Measurements from ENCODE around the gene DROSHA. TPM values are rescaled to one million over a fixed set of nuclear protein-coding genes. Genes with fewer than 3 reads are reported as not detected.

The DROSHA gene
- total RNA-seq, 1 experiment from 2014 or later, result 59.5 TPM

DNA sequence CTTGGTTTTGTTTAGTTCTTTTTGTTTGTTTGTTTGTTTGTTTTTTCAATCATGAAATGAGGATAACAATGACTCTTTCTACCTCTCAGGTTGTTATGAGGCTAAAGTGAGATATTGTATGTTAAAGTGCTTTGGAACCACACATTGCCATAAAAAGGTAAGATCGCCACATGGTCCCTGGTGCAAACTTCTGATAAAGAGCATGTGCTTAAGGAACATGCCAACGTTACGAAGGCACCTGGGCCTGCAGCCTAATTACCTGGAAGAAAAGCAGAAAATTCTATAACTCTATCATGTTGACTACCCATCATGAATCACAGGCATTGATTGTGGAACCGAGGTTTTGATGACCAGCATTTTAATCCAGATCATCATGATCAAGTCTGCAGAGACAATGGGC is 151.8 kb downstream of the DROSHA start:
- DNase-seq (ENCODE audit: low read depth), result no peak

DNA sequence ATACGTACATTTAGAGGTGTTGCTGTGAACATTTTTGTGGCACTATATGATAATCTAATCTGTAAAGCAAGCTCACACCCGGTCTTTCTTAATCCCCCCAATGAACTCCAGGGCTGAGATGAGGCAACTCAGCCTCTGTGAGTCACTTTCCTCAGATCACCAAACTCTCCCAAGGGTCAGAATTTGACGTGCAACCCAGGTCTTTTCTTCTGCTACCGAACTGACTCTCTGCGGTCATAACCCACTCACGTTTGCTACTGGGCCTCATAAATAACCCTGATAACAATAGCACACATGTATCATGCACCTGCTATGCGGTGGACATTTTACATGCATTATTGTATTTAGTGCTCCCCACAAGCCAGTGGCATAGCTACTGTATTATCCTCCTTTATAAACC is 153.1 kb downstream of the DROSHA start:
- no peak for DNase-seq (ENCODE audit: low read depth)

DNA sequence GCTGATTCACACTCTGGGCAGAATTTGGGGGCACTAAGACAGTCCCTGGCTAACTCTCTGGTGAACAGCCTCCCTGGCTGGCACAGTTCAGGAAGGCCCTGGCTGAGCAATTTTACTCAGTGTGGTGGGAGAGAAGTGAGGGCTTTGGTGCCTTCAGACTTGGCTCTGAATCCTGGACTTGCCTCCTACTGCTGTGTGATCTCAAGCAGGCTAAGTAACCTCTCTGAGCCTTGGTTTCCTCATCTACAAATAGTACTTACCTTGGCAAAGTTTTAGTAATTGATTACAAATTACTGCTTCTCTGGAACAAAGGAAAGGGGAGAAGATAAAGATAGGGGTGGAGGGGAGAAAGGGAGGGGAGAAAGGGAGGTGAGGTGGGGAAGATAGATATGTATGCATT is 153.8 kb downstream of the DROSHA start:
- no peak for DNase-seq (ENCODE audit: low read depth)

DNA sequence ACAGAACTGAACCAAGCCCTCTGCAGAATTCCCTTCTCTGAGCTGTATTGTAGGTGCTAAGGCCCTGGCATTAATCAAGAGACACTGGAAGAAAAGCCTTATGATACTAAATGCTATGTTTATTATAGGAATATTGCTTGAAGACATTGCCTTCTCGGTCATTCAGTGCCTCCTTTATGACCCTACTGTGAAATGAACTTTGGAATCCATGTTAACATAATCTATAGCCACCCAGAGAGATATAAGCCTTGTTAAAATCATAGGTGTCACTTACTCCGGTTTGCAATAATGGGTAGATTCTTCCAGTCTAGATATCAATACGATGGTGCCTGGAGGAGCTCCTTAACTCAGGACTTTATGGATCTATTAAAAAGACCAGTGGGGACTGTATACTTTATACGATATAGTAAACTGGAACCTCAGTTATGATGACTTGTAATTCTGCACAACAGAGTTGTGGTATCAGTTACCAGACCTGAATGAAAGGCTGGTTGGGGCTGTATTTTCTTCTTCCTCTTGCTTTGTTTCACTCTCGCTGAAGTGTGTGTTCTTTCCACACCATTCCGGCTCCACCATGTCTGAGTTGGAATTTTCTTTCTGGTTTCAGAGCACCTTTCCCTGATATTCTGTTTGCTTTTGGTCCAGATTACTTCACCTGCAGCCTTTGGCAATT is 154.5 kb downstream of the DROSHA start:
- DNase-seq (ENCODE audit: low read depth), result no peak

DNA sequence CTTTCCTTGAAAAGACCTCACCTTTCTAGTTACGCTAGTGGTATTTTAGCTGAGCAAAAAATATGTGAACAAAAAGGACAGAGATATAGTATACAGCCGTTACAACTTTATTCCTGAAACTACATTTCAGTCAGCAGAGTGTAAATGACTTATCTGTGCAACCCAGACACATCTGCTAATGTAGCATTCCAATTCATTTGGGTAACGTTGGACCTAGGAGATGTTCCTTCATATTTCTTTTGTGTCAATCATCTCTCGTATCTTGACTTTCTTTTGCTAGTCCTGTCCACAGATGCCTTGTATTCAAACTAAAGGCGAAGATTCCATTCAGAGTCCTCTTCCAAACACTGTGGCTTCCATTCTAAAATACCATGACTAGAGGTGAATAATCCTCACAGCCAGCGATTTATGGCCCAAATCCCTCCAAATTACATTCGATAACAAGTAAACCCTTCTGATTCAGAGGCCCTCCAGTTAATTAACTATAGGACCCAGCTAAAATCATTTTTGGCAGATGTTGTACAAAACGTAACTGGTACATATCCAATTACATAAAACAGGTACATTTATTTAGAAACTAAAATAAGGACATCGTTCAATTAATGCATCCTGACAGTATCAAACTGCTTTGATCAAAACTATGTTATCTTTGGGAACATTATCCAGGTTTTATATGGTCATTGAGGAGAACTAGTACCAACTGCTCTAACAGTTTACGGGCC is 155.7 kb downstream of the DROSHA start:
- DNase-seq (ENCODE audit: low read depth), result no peak

DNA sequence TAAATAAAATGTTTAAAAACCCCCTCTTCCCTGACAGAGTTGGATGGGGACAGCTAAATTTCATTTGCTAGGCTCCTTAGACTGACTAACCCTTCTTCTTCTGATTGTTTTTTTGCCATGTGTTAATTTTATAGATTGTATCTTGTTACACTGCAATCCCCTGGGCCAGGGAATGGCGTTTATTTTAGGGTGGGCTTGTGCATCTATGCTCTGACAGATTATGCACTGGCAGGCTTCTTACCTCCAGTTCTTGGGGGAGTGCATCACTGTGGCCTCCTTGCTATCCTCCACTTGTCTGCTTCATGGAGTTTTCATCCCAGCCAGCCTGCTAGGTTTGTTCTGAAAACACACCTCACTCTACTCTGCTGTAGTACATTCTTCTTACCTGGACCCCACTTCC is 159.8 kb downstream of the DROSHA start:
- no peak for DNase-seq (ENCODE audit: low read depth)

DNA sequence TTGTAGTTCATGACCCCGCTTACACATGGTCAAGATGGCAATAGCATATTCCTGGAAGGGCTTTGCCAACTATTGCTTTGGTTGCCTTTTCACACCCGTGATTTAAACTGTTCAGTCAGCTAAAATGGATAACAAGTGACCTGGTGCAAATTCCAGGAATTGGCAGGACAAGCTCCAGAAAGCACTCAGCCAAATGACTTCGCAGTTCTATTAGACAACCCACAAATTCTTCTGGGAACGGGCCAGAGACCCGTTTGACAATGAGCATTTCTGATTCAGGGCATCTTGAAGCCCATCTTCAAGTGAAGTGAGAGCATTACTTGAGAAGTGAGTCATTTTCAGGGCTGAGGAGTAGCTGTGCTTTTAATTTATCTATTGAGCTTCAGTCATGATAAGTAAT is 165.0 kb downstream of the DROSHA start:
- DNase-seq (ENCODE audit: low read depth), result no peak

DNA sequence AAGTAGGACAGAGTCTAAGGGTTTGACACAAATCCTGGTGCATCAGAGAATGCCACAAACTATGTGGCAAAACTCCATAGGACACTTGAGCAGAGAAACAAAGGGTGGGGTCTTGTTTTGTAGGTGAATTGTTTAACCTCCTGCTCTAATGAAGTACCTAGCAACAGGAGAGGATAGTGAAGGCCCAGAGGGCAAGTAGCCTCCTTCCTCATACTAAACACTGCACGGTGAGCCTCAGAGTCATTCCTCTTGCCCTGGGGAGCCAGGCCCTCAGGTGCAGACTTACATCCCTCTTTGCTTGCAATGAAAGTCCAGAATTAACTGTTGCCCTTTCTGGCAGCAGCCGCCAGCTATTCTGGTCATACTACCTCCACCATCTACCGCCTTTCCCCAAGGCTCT is 166.1 kb downstream of the DROSHA start:
- no peak for DNase-seq (ENCODE audit: low read depth)

DNA sequence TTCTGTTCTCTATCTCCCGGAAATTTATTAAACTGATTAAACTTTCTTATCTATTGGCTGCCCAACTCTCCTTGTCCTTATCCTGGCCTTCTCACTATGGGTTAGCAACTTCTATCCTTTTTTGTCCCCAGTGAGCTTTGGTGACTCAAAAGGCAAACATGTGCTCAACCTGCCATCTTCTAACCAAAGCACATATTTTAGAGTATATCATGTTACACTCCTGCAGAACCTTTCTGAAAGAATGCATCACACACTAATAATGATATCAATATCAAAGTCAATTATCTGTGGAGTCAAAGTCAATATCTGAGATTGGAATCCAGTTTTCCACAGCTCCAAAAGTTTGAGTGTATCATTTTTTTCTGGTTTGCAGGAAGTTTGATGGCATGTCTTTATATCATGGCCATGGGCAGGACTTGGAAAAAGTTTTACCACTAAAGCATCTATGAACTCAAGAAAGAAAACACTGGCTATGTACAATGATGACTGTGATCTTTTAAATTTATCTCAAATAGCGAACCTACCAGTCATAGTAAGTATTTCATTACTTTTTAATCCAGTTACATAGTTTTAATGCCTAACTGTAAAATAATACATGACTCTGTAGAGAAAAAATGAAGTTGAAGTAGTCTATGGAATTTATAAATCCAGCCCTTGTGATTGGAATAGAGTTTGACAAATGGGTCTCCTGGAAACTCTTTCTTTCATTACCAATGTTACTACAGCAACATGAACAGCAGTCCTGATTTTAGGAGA is 166.8 kb downstream of the DROSHA start:
- no peak for DNase-seq (ENCODE audit: low read depth)

DNA sequence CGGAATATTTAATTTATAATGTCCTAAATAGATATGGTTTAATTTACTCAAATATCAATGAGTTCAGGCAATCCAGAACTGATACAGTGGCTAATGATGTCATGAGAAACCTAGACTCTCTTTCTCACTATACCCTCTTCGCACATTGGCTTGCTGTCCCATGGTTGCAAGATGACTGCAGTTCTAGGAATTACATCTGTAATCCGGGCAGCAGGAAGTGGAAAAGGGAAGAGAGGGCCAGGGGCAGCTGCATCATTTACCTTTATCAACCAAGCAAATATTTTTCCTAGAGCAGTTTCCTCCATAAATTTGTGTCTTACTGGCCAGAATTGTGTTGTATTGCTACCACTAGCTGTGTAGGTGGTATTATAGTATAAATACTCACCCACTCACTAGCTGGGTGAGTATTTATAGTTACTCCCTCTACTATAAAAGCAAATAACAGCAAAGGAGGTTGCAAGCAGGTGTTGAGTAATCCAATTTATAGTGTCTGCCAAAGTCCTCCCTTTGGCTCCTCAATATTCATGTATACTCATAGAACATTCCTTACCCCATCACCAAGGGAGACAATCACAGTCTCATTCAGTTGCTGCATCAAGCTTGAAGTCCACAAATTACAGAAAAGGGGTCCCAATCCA is 168.8 kb downstream of the DROSHA start:
- DNase-seq (ENCODE audit: low read depth), result no peak

DNA sequence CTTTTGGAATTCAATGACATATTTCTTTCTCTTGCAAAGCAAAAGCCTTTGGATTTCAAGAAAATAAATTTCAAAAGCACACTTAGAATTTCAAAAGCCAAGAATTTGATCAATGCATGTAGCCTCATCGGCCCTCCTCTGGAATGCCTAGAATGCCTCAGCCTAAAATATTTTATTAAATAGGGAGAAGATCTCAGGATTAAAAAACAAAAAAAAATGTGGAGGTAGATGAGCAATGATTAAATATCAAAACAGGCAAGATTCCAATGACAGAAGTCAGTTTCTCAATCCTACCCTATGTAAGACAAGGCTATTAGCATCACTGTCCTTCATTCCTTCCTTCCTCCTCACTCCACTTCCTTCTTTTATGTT is 169.4 kb downstream of the DROSHA start:
- no peak for DNase-seq (ENCODE audit: low read depth)

DNA sequence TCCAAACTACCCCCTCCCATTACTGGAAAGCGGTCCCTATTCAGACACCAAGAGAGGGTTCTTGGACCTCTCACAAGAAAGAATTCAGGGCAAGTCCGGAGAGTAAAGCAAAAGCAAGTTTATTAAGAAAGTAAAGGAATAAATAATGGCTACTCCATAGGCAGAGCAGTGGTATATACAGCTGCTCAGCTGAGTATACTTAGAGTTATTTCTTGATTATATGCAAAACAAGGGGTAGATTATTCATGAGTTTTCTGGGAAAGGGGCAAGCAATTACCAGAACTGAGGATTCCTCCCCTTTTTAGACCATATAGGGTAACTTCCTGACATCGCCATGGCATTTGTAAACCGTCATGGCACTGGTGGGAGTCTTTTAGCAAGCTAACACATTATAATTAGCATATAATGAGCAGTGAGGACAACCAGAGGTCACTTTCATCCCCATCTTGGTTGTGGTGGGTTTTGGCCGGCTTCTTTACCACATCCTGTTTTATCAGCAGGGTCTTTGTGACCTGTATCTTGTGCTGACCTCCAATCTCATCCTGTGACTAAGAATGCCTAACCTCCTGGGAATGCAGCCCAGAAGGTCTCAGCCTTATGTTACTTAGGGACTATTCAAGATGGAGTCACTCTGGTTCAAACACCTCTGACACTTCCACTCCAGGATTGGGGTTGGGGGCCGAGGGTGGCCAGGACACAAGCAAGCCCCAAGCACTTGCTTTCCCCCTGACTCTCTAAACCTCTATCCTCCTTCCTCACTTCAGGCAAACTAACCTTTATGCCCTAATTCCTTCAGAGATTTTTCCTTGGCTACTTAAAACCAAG is 170.0 kb downstream of the DROSHA start:
- DNase-seq (ENCODE audit: low read depth), result peak; percentile 45

DNA sequence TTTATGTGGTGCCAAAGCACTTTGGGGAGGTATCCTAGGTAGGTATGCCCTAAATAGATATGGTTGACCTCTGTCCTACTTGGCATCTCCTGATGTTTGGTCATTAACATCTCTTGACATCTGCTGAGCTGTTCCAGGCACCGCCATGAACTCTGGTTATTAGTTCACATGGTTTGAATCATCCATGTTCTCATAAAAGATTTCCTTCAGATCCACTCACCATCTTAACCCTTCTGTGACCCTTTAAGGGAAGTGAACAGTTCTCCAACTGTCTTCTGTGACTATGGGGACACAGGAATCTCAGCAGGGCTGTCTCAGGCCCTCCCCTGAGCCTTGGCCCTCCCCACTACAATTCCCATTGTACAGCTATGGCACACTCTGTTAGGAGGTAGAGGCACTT is 170.7 kb downstream of the DROSHA start:
- peak; percentile 54 for DNase-seq (ENCODE audit: low read depth)

DNA sequence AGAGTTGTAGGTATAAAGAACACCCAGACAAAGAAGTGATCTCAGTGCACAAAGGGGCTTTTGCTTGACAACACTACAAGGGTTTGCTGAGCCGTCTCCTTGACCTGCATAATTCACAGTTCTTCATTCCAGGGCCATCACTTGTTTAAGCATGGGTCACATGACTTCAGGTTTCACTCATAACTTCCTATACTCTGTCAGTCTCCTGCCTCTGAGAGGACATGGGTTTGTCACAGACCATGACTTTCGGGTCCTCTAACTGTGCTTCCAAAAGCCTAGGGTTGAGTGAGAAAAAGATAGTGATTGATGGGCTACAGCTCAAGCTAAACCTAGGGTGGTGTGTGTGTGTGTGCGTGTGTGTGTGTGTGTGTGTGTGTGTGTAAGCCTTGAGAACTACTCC is 172.1 kb downstream of the DROSHA start:
- no peak for DNase-seq (ENCODE audit: low read depth)

DNA sequence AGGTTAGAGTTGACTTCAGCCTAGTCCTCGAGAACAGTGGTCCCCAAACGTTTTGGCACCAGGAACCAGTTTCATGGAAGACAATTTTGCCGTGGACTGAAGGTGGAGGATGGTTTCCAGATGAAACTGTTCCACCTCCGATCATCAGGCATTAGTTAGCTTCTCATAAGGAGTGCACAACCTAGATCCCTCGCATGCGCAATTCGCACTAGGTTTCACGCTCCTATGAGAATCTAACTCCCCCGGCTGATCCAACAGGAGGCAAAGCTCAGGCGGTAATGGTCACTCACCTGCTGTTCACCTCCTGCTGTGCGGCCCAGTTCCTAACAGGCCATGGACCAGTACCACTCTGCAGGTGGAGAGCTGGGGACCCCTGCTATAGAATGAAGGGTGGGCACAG is 174.9 kb downstream of the DROSHA start:
- no peak for DNase-seq (ENCODE audit: low read depth)

DNA sequence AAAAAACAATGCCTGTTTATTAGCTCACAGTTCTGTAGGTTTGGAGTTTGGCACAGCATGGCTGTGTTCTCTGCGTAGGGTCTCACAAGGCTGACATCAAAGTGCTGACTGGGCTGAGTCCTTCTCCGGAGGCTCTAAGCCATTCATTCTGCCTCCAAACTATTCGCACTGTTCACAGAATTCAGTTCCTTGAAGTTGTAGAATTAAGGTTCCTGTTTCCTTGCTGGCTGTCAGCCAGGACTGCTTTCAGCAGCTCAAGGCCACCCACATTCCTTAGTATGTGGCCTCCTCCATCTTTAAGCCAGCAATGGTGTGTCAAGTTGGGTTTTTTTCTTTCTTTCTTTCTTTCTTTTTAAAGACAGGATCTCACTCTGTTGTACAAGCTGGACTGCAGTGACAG is 176.6 kb downstream of the DROSHA start:
- DNase-seq (ENCODE audit: low read depth), result no peak

Other genes starting within 250 kb of the DROSHA start
- 19.9 and 42.3 TPM in 2 replicates for gene C5orf22, start 208 bp upstream of the DROSHA start, total RNA-seq (2014; rRNA removed; shearing (Covaris generic))
- 0.91 and 1.9 TPM in 2 replicates for gene PDZD2, start 107.0 kb upstream of the DROSHA start, total RNA-seq (2014; rRNA removed; shearing (Covaris generic))

Measured in Daoy (cell line).